OCI-M2 (cell line): ENCODE data around the gene ALPK3.

Source experiments
- DNase-seq: peaks from one replicate; lab custom pipeline; 2025; ENCODE audit not compliant: unreplicated experiment; lab: John Stamatoyannopoulos, UW

The ALPK3 gene

GRCh38 chr15:84889991-84890669, 73.0 kb downstream of the ALPK3 start:
- no peak for DNase-seq

GRCh38 chr15:84890670-84891162, 73.6 kb downstream of the ALPK3 start:
- no peak for DNase-seq

GRCh38 chr15:84891339-84891738, 74.2 kb downstream of the ALPK3 start:
- DNase-seq = no peak

DNA sequence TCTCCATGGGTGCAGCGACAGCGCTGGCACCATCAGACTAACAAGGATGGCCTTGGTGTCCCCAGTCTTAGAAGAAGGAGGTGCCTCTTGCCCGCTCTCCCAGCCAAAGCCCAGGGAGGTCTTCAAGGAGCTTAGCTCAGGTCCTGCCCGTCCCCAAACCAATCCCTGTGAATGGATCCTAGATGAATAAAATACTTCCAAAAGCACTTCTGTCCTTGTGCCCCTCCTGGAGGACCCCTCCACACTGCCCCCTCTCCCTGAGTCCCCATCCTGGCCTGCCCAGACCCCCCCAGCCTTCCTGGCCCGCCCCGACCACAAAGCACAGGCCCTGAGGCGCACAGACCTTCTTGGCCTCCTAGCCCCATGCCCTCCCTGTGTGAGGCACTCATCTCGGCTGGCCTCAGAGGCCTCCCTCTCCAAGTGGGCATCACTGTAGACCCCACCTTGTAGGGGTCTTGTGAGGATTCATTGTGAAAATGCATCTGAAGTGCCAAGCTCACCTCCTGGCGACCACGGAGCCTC, 75.7 kb downstream of the ALPK3 start:
- no peak for DNase-seq

DNA sequence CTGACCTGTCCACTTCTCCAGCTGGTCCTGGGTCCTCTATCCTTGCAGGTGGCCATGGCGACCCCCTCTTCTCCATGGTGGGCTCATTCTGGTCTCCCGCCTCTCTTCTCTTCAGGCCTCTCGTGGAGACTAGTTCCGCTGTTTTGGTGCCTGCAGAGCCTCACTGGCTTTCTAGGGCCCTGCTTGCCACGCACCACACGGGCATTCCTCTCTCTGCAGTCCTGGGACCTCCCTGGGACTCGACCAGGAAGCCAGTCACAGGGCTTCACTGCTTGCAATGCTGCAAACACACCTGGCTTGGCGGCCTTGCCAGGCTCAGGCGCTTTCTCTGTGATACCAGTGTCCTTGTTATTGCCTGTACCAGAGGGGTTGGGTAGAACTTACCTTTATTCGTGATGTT, 76.5 kb downstream of the ALPK3 start:
- DNase-seq = no peak

- no peak for DNase-seq
Measured at GRCh38 chr15:84894736-84895425, 77.7 kb downstream of the ALPK3 start.

DNA sequence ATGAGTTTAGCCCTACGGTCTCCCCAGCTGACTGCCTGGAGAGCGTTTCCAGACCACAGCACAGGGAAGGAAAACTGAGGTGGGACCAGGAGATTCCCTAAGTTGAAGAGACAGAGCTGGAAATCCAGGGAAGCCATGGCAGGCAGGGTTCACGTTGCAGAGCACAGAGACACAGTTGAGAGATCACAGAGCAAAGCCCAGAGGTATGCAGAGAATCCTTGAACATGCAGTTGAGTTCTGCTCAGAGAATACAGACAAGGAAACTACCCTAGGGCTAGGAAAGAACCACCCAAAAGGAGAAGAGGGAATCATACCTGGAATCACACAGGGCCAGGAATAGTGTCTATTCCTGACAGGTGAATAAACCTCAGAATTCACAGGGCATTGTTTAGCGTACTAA, 81.6 kb downstream of the ALPK3 start:
- no peak for DNase-seq

- no peak for DNase-seq
Measured at GRCh38 chr15:84899750-84900149, 82.6 kb downstream of the ALPK3 start.

DNA sequence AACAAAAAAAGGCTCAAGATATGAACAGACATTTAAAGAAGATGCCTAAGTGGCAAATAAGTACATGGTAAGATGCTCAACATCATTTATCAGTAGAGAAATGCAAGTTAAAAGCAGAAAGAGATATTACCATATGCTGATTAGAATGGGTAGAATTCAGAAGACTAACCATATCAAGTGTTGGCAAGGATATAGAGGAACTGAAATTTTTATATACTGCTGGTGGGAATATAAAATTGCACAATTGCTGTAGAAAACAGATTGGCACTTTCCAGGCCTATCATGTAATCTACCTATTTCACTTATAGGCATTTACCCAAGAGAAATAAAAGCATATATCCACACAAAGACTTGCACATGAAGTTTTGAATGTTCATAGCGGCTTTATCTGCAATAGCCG, 84.4 kb downstream of the ALPK3 start:
- DNase-seq = no peak

GRCh38 chr15:84903751-84904150, 86.6 kb downstream of the ALPK3 start:
- DNase-seq = no peak

- DNase-seq = no peak
Measured at GRCh38 chr15:84904419-84904818, 87.3 kb downstream of the ALPK3 start.

GRCh38 chr15:84905016-84905916, 88.1 kb downstream of the ALPK3 start:
- DNase-seq = no peak

GRCh38 chr15:84907731-84908130, 90.6 kb downstream of the ALPK3 start:
- no peak for DNase-seq

DNA sequence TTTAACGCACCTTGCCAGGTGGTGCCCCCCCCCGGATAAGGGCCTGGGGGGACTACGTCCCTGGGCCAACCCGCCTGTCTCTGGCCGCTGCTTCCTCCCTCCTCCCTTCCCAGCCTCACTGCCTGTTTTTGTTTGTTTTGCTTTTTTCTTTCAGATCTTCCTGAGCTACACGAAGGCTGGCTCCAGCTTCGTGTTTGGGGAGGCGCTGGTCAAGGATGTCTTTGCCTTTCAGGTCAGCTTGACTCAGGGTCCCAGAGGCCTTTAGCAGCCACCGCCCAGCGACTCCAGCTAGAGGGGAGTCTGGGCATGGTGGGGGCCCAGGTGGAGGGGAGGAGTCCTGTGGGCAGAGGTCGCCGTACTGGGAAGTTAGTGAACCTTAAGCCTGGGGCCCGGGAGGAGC, 91.4 kb downstream of the ALPK3 start:
- no peak for DNase-seq

DNA sequence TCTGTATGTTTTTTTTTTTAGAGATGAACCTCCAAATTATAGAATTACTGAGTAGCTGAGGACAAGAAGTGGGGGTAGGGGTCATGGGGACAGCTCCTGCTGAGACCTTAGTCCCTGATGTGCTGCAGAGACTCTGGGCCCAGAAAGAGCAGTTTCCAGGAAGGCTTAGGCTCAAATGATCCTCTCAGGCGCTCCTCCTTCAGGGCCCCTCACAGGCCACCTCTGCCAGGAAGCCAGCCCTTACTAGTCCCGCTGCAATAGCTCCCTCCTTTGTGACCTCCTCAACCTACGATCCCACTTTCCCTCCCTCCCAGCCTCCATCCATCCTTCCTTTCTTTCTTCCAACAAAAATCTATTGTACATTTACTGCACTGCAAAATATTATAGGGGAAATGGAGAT, 91.9 kb downstream of the ALPK3 start:
- no peak for DNase-seq

GRCh38 chr15:84909782-84910181, 92.6 kb downstream of the ALPK3 start:
- no peak for DNase-seq

GRCh38 chr15:84910928-84911623, 93.9 kb downstream of the ALPK3 start:
- no peak for DNase-seq

GRCh38 chr15:84911879-84912660, 94.9 kb downstream of the ALPK3 start:
- no peak for DNase-seq

- DNase-seq = no peak
Measured at GRCh38 chr15:84913360-84913723, 96.2 kb downstream of the ALPK3 start.

DNA sequence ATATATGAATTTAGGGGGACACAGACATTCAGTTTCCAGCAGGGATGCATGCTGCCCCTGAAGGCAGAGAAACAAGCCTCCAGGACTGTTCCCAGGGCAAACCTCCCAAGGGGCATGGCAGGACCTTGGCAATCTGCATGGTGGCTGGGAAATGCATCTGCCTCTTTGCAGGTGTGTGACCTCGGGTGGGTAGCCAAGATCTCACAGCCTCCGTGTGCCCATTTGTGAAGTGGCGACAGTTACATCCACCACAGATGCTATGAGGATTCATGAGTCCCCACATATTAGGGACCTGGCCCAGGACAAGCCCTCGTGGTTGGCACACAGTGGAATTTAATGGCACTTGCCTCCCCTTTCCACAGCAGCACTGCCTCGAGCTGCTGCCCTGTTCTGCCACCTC, 97.2 kb downstream of the ALPK3 start:
- DNase-seq = no peak
